Measurements from ENCODE around the gene ITGA2B. TPM values are rescaled to one million over a fixed set of nuclear protein-coding genes. Genes with fewer than 3 reads are reported as not detected.

ITGA2B gene
- total and polyA plus RNA-seq, 7 donors, result 0.08 to 0.97 (median 0.16) TPM

GRCh38 chr17:44335968-44336367, 53.5 kb downstream of the ITGA2B start:
- TF ChIP-seq, protein P1, sequence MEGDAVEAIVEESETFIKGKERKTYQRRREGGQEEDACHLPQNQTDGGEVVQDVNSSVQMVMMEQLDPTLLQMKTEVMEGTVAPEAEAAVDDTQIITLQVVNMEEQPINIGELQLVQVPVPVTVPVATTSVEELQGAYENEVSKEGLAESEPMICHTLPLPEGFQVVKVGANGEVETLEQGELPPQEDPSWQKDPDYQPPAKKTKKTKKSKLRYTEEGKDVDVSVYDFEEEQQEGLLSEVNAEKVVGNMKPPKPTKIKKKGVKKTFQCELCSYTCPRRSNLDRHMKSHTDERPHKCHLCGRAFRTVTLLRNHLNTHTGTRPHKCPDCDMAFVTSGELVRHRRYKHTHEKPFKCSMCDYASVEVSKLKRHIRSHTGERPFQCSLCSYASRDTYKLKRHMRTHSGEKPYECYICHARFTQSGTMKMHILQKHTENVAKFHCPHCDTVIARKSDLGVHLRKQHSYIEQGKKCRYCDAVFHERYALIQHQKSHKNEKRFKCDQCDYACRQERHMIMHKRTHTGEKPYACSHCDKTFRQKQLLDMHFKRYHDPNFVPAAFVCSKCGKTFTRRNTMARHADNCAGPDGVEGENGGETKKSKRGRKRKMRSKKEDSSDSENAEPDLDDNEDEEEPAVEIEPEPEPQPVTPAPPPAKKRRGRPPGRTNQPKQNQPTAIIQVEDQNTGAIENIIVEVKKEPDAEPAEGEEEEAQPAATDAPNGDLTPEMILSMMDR (IDR thresholded peaks at IDR 0.05), result no peak
- 35 to 46% (median 42%) methylated on average over 5 of the region's 5 CpGs for WGBS, 3 donors
- DNase-seq, result no peak
- Histone ChIP-seq H3K27ac (no peak overlapping the region), H3K9me3 (no peaks in the 10 kb centered on the region), H3K27me3 (ENCODE audit: insufficient read depth in 3 of 3, low read length in 2 of 3) (no peaks in the 10 kb centered on the region), H3K36me3 (ENCODE audit: insufficient read depth in 1 of 2, low read depth in 1 of 2) (no peaks in the 10 kb centered on the region), H3K4me3 (no peak overlapping the region), H3K4me1 (peaks cover 5% of the 10 kb centered on the region)
- ATAC-seq, result no peak
- intact Hi-C loops (cut with DNase I), result no loop called here

DNA sequence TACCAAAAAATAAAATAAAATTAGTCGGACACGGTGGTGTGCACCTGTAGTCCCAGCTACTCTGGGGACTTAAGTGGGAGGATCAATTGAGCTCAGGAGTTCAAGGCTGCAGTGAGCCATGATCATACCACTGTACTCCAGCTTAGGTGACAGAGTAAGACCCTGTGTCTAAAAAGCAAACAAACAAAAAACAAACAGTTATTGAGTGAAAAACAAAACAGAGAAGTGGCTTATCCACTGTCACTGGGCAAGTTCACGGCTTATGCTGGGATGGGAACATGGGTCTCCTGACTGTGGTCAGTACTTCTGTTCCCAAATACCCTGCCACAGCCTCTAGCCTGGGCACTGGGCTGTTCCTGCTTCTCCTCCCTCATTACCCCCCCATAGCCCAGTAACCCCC, 53.9 kb downstream of the ITGA2B start:
- TF ChIP-seq, protein P1 (IDR thresholded peaks at IDR 0.05), result no peak
- no peak overlapping the region for H3K4me3 ChIP-seq
- H3K27ac ChIP-seq, result no peak overlapping the region
- no peak for DNase-seq
- no peaks in the 10 kb centered on the region for H3K9me3 ChIP-seq
- H3K27me3 ChIP-seq (ENCODE audit: insufficient read depth in 3 of 3, low read length in 2 of 3), result no peaks in the 10 kb centered on the region
- WGBS, 3 donors, result 66 to 74% (median 68%) methylated on average over 3 of the region's 3 CpGs
- peaks cover 7% of the 10 kb centered on the region for H3K4me1 ChIP-seq
- ATAC-seq, result no peak
- no peaks in the 10 kb centered on the region for H3K36me3 ChIP-seq (ENCODE audit: insufficient read depth in 1 of 2, low read depth in 1 of 2)
- intact Hi-C loops (cut with DNase I), result no loop called here

GRCh38 chr17:44334727-44335126, 54.7 kb downstream of the ITGA2B start:
- intact Hi-C loops (cut with DNase I), result no loop called here
- H3K9me3 ChIP-seq, result no peaks in the 10 kb centered on the region
- no peaks in the 10 kb centered on the region for H3K36me3 ChIP-seq (ENCODE audit: insufficient read depth in 1 of 2, low read depth in 1 of 2)
- no peak overlapping the region for H3K27ac ChIP-seq
- 39 to 46% (median 41%) methylated on average over 3 of the region's 3 CpGs for WGBS, 3 donors
- peaks cover 7% of the 10 kb centered on the region for H3K4me1 ChIP-seq
- H3K27me3 ChIP-seq (ENCODE audit: insufficient read depth in 3 of 3, low read length in 2 of 3), result no peaks in the 10 kb centered on the region
- ATAC-seq (no peak), DNase-seq (no peak)
- TF ChIP-seq, protein P1 (IDR thresholded peaks at IDR 0.05), result no peak
- no peak overlapping the region for H3K4me3 ChIP-seq

GRCh38 chr17:44334315-44334714, 55.1 kb downstream of the ITGA2B start:
- Histone ChIP-seq H3K4me3 (no peak overlapping the region), H3K4me1 (peaks cover 7% of the 10 kb centered on the region), H3K9me3 (no peaks in the 10 kb centered on the region), H3K27ac (no peak overlapping the region), H3K36me3 (ENCODE audit: insufficient read depth in 1 of 2, low read depth in 1 of 2) (no peaks in the 10 kb centered on the region), H3K27me3 (ENCODE audit: insufficient read depth in 3 of 3, low read length in 2 of 3) (no peaks in the 10 kb centered on the region)
- DNase-seq (no peak), ATAC-seq (no peak)
- TF ChIP-seq, protein P1 (IDR thresholded peaks at IDR 0.05), result no peak
- intact Hi-C loops (cut with DNase I), result no loop called here
- WGBS, 3 donors, result 38 to 59% (median 51%) methylated on average over 2 of the region's 2 CpGs

GRCh38 chr17:44333371-44333770, 56.1 kb downstream of the ITGA2B start:
- WGBS, 3 donors, result 61 to 67% (median 65%) methylated on average over 5 of the region's 5 CpGs
- TF ChIP-seq, protein P1 (IDR thresholded peaks at IDR 0.05), result no peak
- Histone ChIP-seq H3K4me1 (peaks cover 7% of the 10 kb centered on the region), H3K4me3 (no peak overlapping the region), H3K36me3 (ENCODE audit: insufficient read depth in 1 of 2, low read depth in 1 of 2) (no peaks in the 10 kb centered on the region), H3K27ac (no peak overlapping the region), H3K27me3 (ENCODE audit: insufficient read depth in 3 of 3, low read length in 2 of 3) (no peaks in the 10 kb centered on the region), H3K9me3 (no peaks in the 10 kb centered on the region)
- intact Hi-C loops (cut with DNase I), result no loop called here
- ATAC-seq (no peak), DNase-seq (no peak)
